NCI-H187 treated with DMSO at 0.1 percent for 48 hours (cell line): Measurements from ENCODE around the gene DMD.

Source experiments
- DNase-seq: peaks from one replicate; lab custom pipeline; 2025; lab: John Stamatoyannopoulos, UW

DMD gene

DNA sequence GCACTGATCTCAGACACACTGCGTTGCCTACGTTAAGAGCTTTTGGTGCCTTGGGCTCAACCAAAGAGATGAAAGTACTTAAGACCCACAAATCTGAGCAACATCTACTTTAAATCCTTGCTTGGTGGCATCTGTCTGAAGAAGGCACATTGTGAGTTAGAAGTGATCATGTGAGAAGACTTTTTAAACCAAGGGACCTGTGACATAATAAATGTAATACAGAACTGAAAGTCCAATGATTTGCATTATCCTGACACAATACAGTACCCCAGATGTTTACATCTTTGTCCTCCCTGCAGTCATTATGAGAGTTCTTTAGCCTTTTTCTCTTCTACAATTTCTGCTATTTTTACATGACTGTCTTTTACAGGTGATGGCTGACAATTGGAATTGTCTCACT is 2042.8 kb downstream of the DMD start:
- no peak for DNase-seq

DNA sequence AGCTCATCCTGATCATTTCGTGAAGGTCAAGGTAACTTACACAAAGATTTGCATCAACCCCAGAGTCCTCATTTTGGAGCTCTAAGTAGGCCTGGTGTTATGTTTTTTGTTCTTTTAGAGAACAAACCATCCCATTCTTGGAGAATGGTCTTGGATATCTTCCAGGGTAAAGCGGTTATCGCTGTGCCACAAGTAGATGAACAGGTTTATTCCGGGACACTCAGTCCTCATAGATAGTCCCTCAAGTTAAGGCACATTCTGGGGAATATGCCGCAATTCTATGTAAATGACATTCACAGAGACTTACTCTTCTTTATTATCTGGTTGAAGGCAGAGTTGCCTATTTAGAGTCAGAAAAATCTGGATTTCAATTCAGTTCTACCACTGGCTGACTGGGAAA is 2044.5 kb downstream of the DMD start:
- no peak for DNase-seq

DNA sequence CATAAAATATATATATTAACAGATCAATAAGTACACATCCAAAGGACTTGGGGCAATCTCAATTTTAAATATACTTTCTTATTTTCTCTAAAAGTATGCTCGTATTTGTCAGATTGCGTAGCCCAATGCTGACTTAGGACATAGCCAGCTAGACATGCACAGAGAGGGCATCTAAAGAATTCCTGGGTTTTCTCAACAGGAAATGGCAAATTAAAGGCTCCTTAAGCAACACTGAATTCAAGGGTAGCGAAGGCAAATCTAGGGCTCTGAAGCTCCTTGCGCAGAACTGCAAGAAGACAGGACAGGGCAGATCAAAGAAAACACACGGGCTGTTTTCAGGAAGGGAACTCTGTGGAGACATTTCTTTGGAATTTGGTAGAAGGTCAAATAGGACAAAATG is 2044.9 kb downstream of the DMD start:
- no peak for DNase-seq

DNA sequence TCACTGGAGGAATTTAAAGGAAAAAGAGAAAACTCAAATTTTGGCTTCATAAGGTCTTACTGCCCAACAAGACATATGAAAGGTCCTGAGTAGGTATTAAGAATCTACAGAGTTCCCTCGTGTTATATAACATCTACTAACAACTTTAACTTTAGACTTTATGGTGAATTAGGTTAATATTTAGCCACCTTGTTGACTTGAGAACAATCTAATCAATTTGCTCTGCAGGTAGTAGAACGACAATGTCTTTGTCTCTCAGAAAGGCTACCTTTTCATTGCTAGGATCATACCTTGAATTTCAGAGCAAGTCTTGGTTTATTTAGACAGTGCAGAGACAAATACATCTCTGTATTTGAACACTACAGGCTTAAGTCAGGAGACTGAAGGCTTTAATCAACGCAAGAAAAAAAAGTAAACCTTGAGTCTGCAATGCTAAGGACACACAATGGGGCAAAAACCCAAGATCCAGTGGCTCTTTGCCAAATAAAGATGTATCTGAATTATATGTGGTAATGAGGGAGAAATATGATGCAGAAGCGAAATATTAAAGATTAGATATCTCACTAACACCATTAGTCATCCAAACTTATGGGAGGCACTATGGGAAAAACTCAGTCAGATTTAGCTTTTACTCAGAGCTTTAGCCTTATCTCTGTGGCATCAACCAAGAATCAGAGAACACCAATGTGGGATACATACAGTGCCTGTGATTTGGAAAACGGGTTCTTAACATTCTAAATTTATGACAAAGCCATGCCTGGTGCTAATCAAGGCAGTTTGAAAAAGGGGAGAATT is 2045.9 kb downstream of the DMD start:
- DNase-seq: no peak

GRCh38 chrX:31154946-31155345 is 2056.4 kb downstream of the DMD start:
- no peak for DNase-seq

- DNase-seq: no peak
Measured at GRCh38 chrX:31153475-31154047, 2057.8 kb downstream of the DMD start.

GRCh38 chrX:31147175-31147574 is 2064.2 kb downstream of the DMD start:
- DNase-seq: no peak

GRCh38 chrX:31139961-31140360 is 2071.4 kb downstream of the DMD start:
- DNase-seq: no peak

DNA sequence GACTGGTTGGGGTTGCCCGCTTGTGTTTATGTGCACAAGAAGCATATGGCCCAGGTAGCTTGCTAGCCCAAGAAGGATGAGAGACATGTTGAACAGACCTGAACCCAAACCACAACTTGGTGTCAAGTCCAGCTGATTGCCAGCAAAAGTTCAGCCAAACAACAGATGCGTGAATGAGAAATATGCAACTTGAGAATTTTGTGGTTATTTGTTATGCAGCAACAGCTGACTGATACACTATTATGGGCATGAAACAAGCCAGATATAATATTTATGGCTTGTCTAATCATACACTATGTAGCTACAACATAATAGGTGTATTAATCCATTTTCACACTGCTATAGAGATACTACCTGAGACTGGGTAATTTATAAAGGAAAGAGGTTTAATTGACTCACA is 2073.2 kb downstream of the DMD start:
- no peak for DNase-seq

GRCh38 chrX:31136144-31136611 is 2075.2 kb downstream of the DMD start:
- no peak for DNase-seq

- DNase-seq: no peak
Measured at GRCh38 chrX:31132821-31133241, 2078.5 kb downstream of the DMD start.

DNA sequence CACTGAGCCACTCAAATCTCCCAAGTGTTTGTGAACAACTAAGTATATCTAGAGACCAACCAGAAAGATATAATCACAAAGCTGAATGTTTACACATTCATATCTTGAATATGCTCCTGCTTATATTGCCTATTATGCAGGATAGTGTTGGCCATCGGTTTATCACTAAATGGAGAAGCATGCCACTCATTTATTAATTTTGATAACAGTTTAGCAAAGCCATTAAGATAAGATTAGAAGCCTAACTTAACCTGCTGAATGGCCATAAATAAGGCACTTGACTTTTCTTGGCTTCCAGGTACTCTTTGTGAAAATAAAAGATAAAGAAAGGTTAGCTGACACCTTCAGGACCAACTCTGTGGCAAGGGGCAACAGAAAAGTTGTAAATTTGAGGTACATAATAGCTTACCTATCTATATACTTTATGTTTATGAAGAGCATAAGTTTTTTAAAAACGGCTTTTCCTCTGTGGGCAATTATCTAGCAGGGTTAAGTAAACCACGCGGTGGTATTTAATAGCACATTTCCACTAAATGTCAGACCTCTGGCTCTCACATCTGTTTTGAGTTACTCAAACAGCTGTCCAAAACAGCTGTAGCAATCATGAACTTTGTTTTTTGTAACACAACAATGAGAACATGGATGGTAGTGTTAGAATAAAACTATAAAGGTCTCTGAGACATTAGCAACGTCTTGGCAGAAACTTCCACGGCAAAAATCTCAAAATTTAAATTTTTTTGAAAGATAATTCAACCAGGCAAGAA is 2080.7 kb downstream of the DMD start:
- DNase-seq: no peak

DNA sequence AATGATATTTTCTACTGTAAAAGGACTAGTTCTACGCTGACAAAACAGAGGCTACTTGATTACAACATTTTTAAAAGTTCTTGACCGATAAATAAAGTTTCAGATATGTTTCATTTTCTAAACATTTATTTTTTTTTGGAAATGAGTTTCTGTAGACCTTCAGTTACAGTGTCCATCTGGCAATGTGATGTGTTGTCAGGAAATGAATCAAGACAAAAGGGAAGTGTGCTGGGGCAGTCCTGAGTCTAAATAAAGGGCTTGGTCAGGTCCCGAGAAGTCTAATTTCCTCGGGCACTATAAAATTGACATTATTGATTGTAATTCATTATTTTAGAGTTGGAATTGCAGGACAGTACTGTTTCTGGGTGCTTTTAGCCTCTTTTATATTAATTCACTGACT is 2082.5 kb downstream of the DMD start:
- DNase-seq: no peak

- no peak for DNase-seq
Measured at GRCh38 chrX:31127716-31128115, 2083.6 kb downstream of the DMD start.

DNA sequence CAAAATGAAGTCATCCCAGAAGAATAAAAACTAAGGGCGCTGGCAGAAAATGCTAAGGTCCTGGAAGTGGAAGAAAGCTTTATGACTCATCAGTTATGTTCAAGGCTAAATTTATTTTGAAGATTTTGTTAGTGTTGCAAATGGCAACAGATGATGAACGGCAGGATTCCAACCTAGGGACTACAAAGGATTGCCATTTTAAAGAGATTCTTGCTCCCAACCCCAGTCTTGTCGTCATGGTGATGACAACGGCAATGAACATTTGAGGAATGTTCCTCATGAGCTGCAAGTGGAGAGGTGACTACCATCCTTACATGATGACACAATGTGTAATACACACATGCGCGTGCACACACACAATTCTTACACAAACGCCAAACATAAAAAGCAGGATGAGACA is 2085.1 kb downstream of the DMD start:
- DNase-seq: no peak

GRCh38 chrX:31124536-31124935 is 2086.8 kb downstream of the DMD start:
- no peak for DNase-seq

GRCh38 chrX:31123335-31123734 is 2088.0 kb downstream of the DMD start:
- DNase-seq: no peak

DNA sequence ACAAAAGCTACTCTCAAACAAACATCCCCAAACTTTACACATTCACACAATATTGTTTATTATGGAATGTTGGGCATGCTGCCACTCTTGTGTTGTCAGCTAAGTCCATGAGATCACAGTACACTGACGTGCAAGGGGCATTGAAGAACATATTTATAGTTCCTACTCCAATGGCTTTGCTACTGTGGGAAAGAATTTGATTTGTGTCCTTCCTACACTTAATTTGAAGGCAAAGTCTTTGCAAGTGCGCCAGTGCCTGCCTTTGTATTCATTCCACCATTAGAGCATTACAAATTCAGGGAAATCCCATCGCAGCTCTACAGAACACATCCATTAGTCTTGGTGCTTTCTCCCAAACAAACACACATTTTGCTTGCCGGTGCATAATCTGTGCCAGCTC is 2094.1 kb downstream of the DMD start:
- DNase-seq: no peak

- no peak for DNase-seq
Measured at GRCh38 chrX:31115398-31115797, 2096.0 kb downstream of the DMD start.

DNA sequence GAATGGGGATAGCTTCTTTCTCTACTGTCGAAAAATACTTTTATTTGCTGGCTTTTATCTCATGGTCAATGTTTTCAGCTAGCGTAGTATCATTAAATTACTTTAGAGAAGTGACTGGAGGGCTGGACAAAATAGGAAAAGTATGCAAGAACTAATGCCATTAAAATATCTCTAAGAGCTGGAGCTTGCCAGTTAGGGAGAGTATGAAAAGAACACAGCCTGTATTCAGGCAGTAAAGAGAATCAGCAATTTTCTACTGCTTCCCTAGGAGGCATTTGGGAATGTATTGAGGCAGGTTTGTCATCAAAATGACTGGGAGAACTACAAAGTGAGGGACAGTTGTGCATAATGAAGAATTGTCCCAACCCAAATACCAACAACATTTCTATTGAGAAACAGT is 2096.5 kb downstream of the DMD start:
- no peak for DNase-seq

GRCh38 chrX:31112226-31112999 is 2098.9 kb downstream of the DMD start:
- DNase-seq: no peak

- DNase-seq: no peak
Measured at GRCh38 chrX:31110657-31111056, 2100.7 kb downstream of the DMD start.
